Measurements from ENCODE around the gene LPIN2. TPM values are rescaled to one million over a fixed set of nuclear protein-coding genes. Genes with fewer than 3 reads are reported as not detected.

Gene LPIN2
- total and polyA plus RNA-seq, 2 of the 13 experiments (the other 11 are each of a cell fraction or from before 2014, with no cell fraction given), result 46.0 to 119 TPM

DNA sequence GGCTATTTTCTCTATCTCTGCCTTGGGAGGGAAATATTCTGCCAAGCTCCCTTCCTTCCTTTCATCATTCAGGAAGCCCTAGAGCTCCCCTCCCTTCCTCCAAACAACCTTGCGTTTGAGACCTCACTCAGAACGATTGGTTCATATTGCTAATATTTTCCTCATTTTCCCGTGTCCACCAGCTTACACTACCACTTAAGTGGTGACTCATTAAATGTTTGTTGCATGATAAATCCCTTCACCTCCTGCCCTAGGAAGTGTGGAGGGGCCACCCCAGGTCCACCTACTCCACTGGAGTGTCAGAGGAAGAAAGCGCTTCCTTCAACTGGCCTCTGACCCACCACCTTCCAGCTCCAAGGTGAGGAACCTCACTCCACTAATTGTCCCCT, 2.3 kb upstream of the LPIN2 start (continued):
- no peak for TF ChIP-seq DNMT3B (CRISPR knock-in tag; conservative IDR thresholded peaks at IDR 0.05)
- TF ChIP-seq, protein P1, sequence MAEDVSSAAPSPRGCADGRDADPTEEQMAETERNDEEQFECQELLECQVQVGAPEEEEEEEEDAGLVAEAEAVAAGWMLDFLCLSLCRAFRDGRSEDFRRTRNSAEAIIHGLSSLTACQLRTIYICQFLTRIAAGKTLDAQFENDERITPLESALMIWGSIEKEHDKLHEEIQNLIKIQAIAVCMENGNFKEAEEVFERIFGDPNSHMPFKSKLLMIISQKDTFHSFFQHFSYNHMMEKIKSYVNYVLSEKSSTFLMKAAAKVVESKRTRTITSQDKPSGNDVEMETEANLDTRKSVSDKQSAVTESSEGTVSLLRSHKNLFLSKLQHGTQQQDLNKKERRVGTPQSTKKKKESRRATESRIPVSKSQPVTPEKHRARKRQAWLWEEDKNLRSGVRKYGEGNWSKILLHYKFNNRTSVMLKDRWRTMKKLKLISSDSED (CRISPR knock-in tag; IDR thresholded peaks at IDR 0.05), result no peak
- no peak for TF ChIP-seq ZFYVE20 (CRISPR knock-in tag; IDR thresholded peaks at IDR 0.05; ENCODE audit: borderline replicate concordance, low read depth)
- TF ChIP-seq MBNL3 (CRISPR knock-in tag; conservative IDR thresholded peaks at IDR 0.05), result no peak
- no peak for TF ChIP-seq ZNF891 (CRISPR knock-in tag; IDR thresholded peaks at IDR 0.05)
- no peak for TF ChIP-seq CBX5 (CRISPR knock-in tag; IDR thresholded peaks at IDR 0.05; ENCODE audit: borderline replicate concordance)
- no peak; the same call in 1 of the 2 replicates for TF ChIP-seq SALL1 (CRISPR knock-in tag; IDR thresholded peaks at IDR 0.05)
- TF ChIP-seq ZSCAN20 (CRISPR knock-in tag; IDR thresholded peaks at IDR 0.05; ENCODE audit: borderline replicate concordance), result no peak
- no peak for TF ChIP-seq ZFP82 (CRISPR knock-in tag; IDR thresholded peaks at IDR 0.05; ENCODE audit: borderline replicate concordance)
- no peak for TF ChIP-seq ZNF776 (CRISPR knock-in tag; IDR thresholded peaks at IDR 0.05)
- TF ChIP-seq HNRNPK (IDR thresholded peaks at IDR 0.05; ENCODE audit: low read depth, low read length, poor library complexity, severe bottlenecking), result no peak
- no peak for TF ChIP-seq MTA1 (CRISPR knock-in tag; IDR thresholded peaks at IDR 0.05; ENCODE audit: borderline replicate concordance)
- TF ChIP-seq ZNF333 (CRISPR knock-in tag; IDR thresholded peaks at IDR 0.05; ENCODE audit: borderline replicate concordance), result no peak
- no peak for TF ChIP-seq HMGA1 (CRISPR knock-in tag; conservative IDR thresholded peaks at IDR 0.05)
- TF ChIP-seq TBX2 (CRISPR knock-in tag; IDR thresholded peaks at IDR 0.05; ENCODE audit: borderline replicate concordance), result no peak
- no peak for TF ChIP-seq ZZZ3 (CRISPR knock-in tag; IDR thresholded peaks at IDR 0.05; ENCODE audit: borderline replicate concordance)
- TF ChIP-seq ZFX (CRISPR knock-in tag; IDR thresholded peaks at IDR 0.05; ENCODE audit: low read depth), result no peak
- peak; percentile 75 for TF ChIP-seq RARA (CRISPR knock-in tag; IDR thresholded peaks at IDR 0.05)
- TF ChIP-seq DPF2 (CRISPR knock-in tag; IDR thresholded peaks at IDR 0.05; ENCODE audit: borderline replicate concordance, low read depth), result no peak
- TF ChIP-seq ZNF337 (CRISPR knock-in tag; IDR thresholded peaks at IDR 0.05; ENCODE audit: borderline replicate concordance, low read depth), result no peak
- TF ChIP-seq ZNF367 (CRISPR knock-in tag; IDR thresholded peaks at IDR 0.05; ENCODE audit: borderline replicate concordance), result no peak
- no peak for TF ChIP-seq NFKB2 (CRISPR knock-in tag; IDR thresholded peaks at IDR 0.05; ENCODE audit: borderline replicate concordance)
- TF ChIP-seq SAP130 (CRISPR knock-in tag; IDR thresholded peaks at IDR 0.05; ENCODE audit: low read depth), result peak; percentile 29; the same call in 1 of the 2 replicates
- no peak for TF ChIP-seq ELK4 (CRISPR knock-in tag; IDR thresholded peaks at IDR 0.05; ENCODE audit: borderline replicate concordance)
- TF ChIP-seq ZNF3 (CRISPR knock-in tag; IDR thresholded peaks at IDR 0.05), result no peak
- no peak for TF ChIP-seq HNRNPL (IDR thresholded peaks at IDR 0.05; ENCODE audit: low read depth, low read length)

Data from HepG2 (cell line).